GM18511 (cell line): Measurements from ENCODE around the gene ADAMTS10.
"Not testable (repeated sequence)": the region's sequence is repeated elsewhere in the genome, so short reads cannot be mapped to it uniquely, and the experiment has no call there.

ENCODE experiments used
- ATAC-seq: cut with Tn5 transposase; IDR thresholded peaks from one replicate; pipeline ENCODE4 v1.9.1; 2021; ENCODE audit warnings: mild to moderate bottlenecking, moderate library complexity; ENCODE audit not compliant: unreplicated experiment

The ADAMTS10 gene

DNA sequence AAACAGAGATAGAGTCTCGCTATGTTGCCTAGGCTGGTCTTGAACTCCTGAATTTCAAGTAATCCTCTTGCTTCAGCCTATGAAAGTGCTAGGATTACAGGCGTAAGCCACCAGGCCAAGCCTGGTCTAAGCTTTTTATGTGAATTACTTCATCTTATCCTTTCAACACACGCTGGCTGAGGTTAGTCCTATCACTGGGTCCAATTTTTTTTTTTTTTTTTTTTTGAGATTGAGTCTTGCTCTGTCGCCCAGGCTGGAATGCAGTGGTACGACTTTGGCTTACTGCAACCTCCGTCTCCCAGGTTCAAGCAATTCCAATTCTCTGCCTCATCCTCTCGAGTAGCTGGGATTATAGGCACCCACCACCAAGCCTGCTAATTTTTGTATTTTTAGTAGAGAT lies 43.7 kb downstream of the ADAMTS10 start:
- no peak for ATAC-seq

DNA sequence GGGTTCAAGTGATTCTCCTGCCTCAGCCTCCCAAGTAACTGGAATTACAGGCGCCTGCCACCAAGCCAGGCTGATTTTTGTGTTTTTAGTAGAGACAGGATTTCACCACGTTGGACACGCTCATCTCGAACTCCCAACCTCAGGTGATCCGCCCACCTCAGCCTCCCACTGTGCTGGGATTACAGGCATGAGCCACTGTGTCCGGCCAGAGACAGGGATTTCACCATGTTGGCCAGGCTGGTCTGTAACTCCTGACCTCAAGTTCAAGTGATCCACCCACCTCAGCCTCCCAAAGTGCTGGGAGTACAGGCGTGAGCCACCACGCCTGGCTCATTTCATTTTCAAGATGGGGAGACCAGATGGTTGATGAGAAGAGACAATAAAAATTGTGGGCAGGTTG lies 45.6 kb downstream of the ADAMTS10 start:
- ATAC-seq: not testable (repeated sequence)

DNA sequence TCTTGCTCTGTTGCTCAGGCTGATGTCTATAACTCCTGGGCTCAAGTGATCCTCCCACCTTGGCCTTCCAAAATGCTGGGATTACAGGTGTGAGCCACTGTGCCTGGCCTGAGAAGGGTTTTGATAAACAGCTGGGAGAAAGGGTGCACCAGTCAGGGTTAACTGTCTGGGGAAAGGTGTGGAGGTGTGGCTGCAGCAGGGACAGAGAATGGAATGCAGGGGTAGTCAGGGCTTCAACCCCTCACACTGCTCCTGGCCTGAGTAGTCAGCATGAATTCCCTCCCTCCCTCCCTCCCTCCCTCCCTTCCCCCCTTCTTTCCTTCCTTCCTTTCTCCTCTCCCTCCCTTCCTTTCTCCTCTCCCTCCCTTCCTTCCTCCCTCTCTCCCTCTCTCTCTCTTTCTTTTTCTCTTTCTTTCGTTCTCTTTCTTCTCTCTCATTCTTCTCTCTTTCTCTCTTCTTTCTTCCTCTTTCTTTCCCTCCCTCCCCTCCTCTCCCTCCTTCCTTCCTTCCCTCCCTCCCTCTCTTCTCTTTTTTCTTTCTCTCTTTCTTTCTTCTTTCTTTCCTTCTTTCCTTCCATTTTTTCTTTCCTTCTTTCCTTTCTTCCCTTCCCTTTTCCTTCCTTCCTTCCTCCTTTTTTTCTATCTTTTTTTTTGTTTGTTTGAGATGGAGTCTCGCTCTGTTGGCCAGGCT lies 49.3 kb downstream of the ADAMTS10 start:
- no peak for ATAC-seq

DNA sequence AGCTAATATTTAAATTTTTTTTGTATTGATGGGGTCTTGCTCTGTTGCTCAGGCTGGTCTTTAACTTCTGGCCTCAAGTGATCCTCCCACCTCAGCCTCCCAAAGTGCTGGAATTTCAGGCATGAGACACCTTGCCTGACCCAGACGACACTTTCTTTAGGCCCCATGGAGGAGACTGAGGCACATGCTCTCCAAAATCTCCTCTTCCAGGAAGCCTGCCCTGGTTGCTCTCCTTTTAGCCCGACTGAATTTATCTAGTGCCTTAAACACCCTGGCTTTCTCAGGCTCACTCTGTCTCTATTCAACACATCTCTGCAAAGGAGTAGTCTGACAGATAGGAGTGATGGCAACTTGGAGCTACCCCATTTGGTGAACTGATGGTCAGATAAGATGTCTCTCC lies 52.2 kb downstream of the ADAMTS10 start:
- no peak for ATAC-seq

DNA sequence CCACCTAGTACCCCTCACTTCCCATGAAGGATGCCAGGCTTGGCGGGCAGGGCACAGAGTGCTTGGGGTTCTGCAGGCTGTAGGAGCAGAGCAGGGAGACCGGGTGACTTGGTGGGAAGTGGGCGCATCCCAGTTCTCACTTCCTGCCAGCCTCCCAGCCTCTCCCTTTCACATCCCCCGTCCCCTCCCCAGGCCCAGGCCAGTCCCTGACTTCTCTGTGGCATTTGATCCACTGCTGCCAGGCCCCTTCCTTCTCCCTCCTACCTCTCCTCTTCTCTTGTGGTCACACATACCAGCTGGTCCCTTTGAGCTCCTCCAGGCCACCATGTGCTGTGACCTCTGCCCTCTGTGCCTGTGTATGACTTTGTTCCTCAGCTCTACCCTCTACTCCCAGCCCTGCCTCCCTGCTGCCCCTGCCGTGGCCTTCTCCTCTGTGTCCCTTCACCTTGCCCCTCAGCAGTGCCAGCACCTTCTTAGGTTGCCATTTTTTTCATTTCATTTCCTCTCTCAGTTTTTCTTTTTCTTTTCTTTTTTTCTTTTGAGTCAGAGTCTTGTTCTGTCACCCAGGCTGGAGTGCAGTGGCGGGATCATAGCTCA lies 52.8 kb downstream of the ADAMTS10 start:
- no peak for ATAC-seq

DNA sequence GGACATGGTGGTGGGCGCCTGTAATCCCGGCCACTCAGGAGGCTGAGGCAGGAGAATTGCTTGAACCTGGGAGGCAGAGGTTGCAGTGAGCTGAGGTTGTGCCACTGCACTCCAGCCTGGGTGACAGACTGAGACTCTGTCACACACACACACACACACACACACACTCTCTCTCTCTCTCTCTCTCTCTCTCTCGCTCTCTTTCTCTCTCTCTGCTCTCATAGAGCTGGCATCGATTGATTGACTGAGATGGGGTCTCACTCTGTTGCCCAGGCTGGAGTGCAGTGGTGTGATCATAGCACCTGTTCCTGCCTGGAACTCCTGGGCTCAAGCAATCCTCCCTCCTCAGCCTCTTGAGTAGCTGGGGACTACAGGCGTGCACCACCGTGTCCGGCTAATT lies 56.8 kb downstream of the ADAMTS10 start:
- ATAC-seq: not testable (repeated sequence)

DNA sequence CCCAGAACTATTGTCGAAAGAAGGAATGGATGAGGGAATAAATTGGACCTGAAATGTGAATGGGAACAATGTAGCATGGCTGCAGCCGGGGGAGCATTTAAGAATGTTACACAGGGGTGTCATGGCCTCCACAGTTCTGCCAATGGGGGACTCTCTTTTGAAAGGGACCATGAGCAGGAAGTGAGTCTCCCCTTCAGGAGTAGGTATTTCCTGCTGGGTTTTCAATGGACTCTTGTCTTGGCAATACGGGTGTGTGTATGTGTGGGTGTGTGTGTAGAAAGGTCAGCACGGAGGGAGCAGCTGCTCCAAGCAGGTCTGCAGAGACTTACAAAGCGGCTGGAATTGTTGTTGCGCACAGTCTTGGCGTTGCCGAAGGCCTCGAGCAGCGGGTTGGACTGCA lies 57.7 kb downstream of the ADAMTS10 start:
- ATAC-seq: no peak

DNA sequence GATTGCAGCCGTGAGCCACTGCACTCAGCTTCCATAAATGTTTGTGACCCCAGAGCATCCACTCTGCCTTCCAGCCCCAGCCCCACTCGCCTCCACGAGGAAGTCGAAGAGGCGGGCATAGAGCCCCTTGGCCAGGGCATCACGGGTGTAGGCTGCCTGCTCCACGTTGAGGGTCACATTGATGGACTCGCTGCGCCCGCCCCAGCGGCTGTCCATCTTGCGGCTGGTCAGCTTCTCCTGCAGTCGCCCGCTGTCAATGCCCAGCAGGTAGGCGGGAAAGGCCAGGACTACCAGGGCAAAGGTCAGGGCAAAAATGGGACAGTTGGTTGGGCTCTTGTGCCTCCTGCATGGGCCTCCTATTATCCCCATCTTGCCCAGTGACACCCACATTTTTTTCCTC lies 60.4 kb downstream of the ADAMTS10 start:
- ATAC-seq: no peak

DNA sequence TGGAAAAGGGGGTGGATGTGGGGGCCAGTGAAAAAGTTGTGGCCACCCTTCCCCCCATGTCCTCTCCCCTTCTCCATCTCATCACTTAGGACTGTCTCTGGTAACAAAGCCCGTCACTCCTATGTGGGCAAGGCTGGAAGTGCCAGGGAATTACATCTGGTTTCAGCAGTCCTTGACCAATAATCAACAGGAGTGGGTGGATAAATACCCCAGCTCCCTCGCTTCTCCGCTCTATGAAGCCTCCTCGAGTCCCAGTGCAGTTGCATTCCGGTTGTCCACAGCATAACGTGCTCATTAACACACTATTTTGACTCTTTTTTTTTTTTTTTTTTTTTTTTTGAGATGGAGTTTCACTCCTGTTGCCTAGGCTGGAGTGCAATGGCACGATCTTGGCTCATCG lies 64.8 kb downstream of the ADAMTS10 start:
- ATAC-seq: no peak

DNA sequence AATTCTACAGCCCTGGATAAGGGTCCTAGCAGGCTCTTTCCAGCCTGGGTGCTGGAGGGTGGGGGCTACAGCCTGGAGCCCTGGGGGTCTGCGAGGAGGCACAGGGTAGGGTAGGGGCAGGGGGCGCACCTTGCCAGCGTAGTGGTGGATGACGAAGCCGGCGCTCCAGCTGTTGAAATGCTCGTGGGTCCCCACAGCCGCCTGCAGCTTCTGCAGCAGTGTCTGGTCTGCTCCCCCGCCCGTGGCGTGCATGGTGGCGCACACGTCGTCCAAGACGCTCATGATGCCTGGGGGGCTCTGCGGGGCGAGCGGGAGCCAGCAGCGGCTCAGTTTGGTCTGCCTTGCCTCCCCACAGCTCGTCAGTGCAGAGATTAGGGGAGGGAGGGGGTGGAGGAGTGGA lies 66.3 kb downstream of the ADAMTS10 start:
- ATAC-seq: no peak

DNA sequence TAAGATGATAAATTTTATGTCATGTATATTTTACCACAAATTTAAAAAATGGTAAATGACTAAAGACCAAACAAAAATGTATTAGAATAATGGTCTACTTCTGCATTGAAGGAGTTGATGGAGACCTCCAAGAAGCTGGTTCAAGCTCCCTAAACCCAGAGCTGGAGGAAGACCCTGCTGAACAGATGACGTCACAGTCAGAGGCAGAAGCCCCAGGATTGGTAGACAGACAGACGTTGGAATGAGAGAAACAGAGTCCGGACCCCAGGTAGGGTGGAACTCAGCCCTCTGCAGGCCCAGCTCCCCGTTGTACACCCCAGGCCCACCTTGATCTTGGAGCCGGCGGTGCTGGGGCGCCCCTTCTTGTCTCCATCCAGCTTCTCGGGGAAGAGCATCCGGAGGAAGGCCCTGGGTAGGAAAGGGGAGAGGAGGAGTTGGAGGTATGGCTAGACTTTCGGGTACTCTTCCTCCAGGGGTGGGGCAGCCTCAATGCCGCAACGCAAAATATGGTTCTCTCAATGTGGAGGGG lies 70.8 kb downstream of the ADAMTS10 start:
- no peak for ATAC-seq

DNA sequence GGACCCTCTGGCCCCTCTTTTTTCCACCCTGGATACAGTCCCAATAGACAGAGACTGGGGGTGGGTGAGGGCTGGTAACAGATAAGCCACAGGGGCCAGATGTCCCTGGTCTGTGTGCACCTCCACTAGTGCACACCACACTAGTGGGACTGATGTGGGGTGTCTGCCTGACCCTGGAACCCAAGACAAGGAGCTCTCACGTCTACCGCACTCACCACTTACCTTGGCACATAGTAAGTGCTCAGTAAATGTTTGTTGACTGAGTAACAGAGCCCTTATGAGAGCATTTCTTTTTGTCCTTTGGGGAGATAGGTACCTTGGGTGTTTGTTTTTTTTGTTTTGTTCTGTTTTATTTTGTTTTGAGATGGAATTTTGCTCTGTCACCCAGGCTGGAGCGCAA lies 73.4 kb downstream of the ADAMTS10 start:
- no peak for ATAC-seq

DNA sequence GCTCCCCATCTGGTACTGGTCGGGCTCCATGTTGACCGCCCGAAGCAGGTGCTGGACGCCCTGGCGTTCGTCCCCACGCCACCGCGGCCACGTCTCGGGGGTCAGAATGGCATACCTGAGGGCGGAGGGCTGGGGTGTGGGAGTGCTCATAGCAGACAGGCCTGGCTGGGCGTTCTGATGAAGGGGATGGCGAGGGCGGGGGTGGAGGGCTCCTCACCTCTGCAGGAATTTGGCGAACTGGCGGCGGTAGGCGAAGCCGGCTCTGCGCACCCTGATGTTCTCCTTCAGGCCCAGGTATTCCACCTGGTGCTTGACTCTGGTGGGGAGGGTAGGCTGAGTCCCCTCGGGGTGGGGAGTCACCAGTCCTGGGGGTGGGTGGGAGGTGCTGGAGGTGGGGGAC lies 74.2 kb downstream of the ADAMTS10 start:
- ATAC-seq: no peak

DNA sequence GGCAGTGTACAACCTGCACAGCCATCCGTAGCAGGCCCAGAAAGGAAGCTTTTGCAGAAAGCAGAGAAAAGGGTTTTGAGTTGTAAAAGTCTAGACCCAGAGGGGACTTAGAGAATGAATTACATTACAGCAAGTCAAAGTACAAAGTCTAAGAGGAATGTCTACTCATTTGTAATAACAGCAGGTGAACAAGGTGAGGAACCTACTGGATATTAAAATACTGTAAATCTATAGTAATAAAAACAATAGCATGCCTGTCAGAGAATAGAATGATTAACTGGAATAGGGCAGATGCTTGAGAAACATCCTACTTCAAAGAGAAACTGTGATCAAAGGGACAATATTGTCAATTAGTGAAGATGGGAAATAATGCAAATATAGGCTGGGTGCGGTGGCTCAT lies 78.3 kb downstream of the ADAMTS10 start:
- no peak for ATAC-seq

DNA sequence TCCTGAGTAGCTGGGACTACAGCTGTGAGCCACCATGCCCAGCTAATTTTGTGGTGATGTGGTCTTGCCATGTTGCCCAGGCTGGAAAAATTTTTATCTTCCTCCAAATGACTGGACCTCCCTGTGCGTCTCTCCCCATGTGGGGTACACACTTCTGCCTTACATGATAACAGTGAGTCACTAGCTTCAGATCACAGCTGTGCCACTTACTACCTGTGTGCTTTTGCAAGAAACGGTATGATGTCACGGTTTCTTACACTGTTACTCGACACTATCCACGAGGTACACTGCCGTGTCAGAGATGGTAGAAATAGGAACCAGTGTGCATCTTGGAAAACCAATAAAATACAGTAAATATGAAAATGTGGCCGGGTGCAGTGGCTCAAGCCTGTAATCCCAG lies 79.0 kb downstream of the ADAMTS10 start:
- ATAC-seq: no peak
